GM11168 (cell line): Measurements from ENCODE around the gene KANK2.
"Not testable (repeated sequence)": the region's sequence is repeated elsewhere in the genome, so short reads cannot be mapped to it uniquely, and the experiment has no call there.

Experiments
- in situ Hi-C: fragments of 300-500 bp; cut with MboI; formaldehyde crosslinking; loops from one replicate; pipeline ENCODE4 v1.12.0; 2022; ENCODE audit warnings: low sequenced_read_pairs; ENCODE audit not compliant: unreplicated experiment

Gene KANK2

DNA sequence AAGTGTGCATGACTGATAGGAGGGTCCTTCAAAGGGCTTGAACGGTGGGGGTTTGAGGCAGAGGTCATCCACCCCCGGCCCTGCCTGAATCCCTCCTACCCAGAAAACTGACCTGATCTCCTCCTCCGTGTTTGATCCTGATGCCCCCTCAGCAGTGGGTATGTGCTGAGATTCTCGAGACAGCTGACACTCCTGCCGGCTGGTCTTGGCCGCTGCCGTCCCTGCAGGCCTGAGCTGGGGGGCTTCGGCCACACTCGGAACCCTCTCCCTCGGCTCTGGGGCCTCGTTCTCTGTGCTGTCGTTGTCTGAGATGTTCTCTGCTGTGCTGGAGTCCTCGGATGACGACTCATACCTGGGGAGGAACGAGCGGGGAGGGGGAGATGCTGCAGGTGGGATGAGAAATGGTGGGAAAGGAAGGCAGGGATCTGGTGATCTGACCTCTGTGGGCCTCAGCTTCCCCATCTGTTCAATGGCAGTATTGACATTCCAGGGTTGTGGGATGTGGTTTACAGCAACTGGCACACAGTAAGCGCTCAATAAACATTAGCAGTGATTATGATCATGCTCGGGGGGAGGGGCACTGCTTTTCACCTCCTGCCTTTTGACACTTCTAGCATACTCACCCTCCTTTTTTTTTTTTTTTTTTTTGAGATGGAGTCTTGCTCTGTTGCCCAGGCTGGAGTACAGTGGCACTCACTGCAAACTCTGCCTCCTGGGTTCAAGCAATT is 20.7 kb downstream of the KANK2 start:
- in situ Hi-C loops = no loop called here

- in situ Hi-C loops = no loop called here
Measured at GRCh38 chr19:11175920-11176319, 21.4 kb downstream of the KANK2 start.

- in situ Hi-C loops = no loop called here
Measured at GRCh38 chr19:11174336-11174735, 23.0 kb downstream of the KANK2 start.

GRCh38 chr19:11173516-11174155 is 23.7 kb downstream of the KANK2 start:
- in situ Hi-C loops = no loop called here

GRCh38 chr19:11172576-11172975 is 24.8 kb downstream of the KANK2 start:
- in situ Hi-C loops = no loop called here

DNA sequence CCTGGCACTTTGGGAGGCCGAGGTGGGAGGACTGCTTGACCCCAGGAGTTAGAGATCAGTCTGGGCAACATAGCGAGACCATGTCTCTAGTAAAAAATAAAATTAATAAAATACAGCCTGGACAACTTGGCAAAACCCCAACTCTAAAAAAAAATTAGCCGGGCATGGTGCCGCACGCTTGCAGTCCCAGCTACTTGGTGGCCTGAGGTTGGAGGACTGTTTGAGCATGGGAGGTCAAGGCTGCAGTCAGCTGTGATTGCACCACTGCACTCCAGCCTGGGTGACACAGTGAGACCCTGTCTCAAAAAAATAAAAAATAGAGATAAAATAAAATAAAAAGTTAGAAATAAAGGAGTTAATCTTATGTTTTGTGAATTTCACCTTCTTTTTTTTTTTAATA is 26.2 kb downstream of the KANK2 start:
- in situ Hi-C loops = no loop called here

DNA sequence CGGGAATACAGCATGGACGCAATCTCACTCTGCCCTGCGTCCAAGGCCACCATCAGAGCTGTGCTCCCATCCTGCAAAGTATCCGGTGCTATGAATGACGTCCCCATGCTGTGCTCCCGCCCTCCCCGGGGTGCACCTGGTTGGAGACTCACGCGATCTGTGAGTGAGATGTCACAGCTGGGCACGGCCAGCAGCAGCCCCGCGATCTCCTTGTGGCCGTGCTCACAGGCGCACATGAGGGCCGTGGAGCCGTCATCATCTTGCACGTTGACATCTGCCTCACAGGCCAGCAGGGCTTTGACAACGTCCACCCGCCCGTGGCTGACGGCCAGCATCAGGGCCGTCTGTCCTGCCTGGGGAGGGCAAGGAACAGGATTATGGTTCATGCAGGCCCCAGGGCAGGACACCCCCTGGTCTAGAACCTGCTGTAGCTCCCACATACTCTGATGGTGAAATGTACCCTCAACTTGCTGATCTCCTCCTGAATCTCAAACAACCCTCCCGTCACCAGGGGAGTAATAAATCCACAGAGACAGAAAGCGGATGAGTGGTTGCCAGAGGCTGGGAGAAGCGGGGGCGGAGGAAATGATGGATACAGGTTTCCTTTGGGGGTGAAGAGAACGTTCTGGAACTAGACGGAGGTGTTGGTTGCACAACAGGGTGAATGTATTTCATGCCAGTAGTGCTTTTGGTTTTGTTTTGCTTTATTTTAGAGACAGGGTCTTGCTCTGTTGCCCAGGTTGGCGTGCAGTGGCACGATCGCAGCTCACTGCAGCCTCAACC is 27.3 kb downstream of the KANK2 start:
- in situ Hi-C loops = no loop called here

- in situ Hi-C loops = no loop called here
Measured at GRCh38 chr19:11168568-11168967, 28.8 kb downstream of the KANK2 start.

DNA sequence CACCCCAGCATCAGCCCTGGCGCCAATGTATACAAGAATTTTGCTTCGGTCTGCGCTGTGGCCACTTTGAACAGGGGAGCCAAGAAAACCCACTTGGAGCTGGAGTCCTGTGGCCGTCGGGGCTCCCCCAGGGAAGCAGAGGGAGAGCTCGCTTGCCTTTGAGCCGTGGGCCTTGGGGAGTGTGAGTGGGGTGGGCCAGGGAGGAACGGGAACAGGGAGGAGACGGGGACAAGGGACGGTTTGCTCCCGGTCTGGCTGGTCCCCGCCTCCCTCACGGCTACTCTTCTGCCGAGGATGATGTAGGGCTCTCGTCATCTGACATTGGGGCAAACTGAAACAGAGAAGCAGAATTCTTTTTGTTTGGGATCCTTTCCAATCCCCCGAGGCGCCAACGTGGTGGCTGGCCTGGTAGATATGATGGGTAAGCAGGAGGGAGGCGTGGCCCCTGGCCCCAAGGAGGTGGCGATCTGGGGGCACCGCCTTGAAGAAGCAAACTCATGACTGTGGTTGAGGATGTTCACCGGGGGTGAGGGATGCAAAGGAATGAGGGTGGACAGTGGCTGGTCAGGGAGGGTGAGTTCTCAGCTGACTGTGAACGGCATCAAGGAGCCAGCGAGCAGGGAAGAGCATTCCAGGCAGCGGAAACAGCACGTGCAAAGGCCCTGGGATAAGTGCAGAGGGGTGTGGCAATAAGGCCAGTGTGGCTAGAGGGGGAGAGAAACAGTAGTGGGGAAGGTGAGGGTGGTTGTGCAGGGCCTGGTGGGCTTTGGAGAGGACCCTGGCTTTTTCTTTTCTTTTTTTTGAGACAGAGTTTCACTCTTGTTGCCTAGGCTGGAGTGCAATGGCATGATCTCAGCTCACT is 30.8 kb downstream of the KANK2 start:
- in situ Hi-C loops = no loop called here

DNA sequence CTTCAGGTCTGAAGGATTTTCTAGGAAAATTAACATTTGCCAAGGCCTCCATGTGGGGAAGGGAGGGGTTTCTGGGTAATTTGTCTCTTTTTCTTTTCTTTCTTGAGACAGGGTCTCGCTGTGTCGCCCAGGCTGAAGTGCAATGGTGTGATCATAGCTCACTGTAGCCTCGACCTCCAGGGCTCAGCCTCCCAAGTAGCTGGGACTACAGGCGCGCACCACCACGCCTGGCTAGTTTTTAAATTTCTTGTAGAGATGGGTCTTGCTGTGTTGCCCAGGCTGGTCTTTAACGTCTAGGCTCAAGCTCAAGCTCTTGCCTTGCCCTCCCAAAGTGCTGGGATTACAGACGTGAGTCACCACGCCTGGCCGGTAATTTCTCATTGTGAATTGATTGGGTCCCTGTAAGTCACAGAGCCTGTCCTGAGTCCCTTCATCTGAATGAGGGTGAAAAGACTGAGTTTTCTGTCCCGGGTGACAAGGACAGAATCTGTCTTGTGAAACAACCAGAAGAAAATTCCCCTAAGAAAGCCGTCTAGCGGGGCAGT is 31.8 kb downstream of the KANK2 start:
- in situ Hi-C loops = no loop called here

- in situ Hi-C loops = no loop called here
Measured at GRCh38 chr19:11164879-11165406, 32.4 kb downstream of the KANK2 start.

DNA sequence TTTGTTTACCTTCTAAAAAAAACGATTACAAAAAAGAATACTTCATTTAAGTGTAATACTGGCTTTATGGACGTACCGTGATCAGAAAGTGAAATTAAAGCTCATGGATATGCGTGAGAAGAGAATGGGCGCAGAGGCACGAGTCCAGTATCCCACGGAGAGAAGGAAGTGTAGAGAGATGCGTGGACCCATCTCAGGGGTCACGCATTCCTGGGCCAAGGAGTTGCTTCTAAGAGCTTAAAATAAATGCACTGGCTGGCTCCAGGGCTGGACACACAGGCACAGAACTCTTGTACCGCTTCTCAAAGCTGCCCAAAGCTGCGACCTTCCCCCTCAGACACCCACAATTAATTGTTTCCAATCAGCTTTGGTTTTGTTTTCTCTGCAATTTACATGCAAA is 33.0 kb downstream of the KANK2 start:
- in situ Hi-C loops = no loop called here

DNA sequence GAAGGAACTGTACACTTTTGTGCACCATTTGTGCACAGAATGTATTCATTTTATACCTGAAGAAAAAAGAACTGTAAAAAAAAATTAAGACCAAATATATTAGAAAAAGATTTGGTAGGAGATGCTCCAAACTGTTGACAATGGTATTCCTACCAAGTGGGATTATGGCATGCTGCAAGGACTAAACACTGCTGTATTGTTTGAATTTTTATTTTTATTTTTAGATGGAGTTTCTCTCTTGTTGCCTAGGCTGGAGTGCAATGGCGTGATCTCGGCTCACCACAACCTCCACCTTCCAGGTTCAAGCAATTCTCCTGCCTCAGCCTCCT is 36.9 kb downstream of the KANK2 start:
- in situ Hi-C loops = not testable (repeated sequence)

DNA sequence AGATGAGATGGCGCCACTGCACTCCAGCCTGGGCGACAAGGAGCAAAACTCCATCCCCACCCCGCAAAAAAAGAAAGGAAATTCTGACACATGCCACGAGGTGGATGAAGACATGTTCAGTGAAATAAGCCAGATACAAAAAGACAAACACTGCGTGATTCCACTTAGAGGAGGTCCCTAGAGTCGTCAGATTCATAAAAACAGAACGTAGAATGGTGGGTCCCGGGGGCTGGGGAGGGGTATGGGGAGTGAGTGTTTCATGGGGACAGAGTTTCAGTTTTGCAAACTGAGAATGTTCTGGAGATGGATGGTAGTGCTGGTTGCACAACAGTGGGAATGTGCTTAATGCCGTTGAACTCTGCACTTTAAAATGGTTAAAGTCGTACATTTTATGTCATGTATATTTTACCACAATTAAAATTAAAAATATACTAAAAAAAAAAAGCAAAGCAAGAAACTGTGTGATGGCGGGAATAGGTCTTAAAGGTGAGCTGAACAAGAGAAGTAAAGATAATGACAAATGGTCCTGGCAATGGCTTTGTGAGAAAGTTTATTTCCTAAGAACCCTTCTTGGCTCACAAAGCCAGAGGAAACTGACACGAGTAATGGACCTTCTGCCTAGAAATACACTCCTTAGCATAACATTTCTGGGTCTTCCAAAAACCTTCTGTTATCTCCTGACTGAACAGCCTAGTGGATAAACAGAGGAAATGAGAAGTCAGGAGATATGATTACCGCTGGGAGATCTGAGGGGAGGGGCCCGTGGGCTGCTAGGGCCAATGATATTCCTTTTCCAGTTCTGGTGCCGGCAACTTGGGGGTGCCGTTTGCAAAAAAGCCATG is 37.5 kb downstream of the KANK2 start:
- in situ Hi-C loops = no loop called here

DNA sequence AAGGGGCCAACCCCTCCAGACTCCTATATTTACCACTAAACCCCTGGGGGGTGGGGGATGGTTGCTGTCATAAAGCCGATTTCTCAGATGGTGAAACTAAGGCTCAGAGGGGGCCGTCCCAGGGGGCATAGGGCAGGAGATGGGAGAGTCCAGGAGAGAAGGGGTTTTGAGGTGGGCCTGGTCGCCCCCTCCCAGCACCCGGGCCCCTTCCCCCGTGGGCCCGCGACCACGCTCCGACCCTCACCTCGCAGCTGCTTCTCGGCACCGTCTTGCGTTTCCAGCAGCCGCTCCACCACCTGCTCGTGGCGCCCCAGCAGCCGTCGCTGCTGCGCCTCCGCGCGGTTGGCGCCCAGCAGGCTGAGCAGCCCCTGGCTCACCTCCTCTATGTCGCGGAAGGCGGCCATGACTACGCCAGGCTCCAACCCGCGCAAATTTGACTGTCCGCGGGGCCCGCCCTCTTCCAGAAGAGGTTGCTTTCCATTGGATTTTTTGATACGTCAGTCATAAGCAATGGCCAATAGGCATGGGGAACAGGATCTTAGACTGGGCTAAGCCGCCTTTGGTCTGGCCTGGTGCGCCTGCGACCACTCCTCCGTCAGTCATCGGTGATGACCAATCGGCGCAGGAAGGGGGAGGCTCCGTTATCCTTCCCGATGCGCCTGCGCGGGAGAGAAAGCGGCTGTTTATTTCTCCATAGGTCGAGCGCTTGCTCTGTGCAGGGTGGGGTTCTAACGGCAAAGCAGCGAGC is 41.8 kb downstream of the KANK2 start, which contains the start of gene SPC24:
Gene SPC24 (minus strand): TSS at position 410 of the 748 bp plus-strand sequence. CDS start 6 bp downstream, at position 404.
- in situ Hi-C loops = no loop called here

GRCh38 chr19:11154683-11155047 is 42.7 kb downstream of the KANK2 start:
- in situ Hi-C loops = no loop called here

DNA sequence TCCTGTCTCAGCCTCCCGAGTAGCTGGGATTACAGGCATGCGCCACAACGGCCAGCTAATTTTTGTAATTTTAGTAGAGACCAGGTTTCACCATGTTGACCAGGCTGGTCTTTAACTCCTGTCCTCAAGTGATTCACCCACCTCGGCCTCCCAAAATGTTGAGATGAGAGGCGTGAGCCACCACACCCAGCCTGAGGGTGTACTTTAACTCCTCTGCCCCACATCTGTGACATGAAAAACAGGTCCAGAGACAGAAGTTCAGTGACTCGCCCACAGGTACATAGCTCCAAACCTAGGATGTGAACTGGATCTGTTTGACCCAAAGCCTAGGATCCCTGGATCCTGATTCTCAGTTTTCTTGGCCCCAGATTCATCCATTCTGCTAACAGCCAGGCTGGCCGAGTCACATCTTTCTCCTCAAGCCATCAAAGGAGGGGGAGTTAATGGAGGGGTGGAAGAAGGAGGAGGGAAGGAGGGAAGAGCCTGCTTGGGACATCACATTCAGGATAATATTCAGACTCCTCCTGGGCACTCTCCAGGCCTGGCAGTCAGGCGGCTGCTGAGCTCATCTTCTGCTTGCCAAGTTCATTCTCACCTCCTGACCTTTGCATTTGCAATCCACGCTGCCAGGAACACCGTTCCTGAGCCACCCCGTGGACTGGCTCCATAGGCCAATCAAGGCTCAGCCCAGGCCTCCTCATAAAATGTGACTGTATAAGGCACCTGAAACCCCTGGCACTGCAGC is 44.9 kb downstream of the KANK2 start:
- in situ Hi-C loops = no loop called here

- in situ Hi-C loops = no loop called here
Measured at GRCh38 chr19:11151181-11151580, 46.2 kb downstream of the KANK2 start.
